GM23338 (cell line): Measurements from ENCODE around the gene CCDC69. TPM values are rescaled to one million over a fixed set of nuclear protein-coding genes. Genes with fewer than 3 reads are reported as not detected.

Experiments
- ATAC-seq: fragments of 200-7000 bp; cut with Tn5 transposase; 3 replicates; pipeline ENCODE4 v1.9.1; 2020
- DNase-seq: peaks from one replicate; pipeline ENCODE4 v3.0.0-alpha.2; 2015; ENCODE audit warnings: low spot score
- H2AFZ ChIP-seq: fragments of 200-600 bp; sonication (generic); 2 replicates; pipeline ENCODE4 v1.8.0; 2016; ENCODE audit warnings: antibody characterized with exemption, mild to moderate bottlenecking, moderate library complexity
- H3F3A ChIP-seq: fragments of 200-600 bp; sonication (generic); replicated peaks from 2 replicates; pipeline ENCODE4 v1.8.0; 2017; ENCODE audit warnings: antibody characterized with exemption, mixed run types, low read depth
- H3K27ac ChIP-seq: fragments of 200-600 bp; sonication (generic); 2 replicates; pipeline ENCODE4 v1.6.1; 2016; ENCODE audit warnings: low read depth
- H3K27me3 ChIP-seq: fragments of 200-600 bp; sonication (generic); 2 replicates; pipeline ENCODE4 v1.8.0; 2016; ENCODE audit warnings: mild to moderate bottlenecking, mixed run types, moderate library complexity; ENCODE audit not compliant: insufficient read depth
- H3K36me3 ChIP-seq: fragments of 200-600 bp; sonication (generic); 2 replicates; pipeline ENCODE4 v1.8.0; 2016; ENCODE audit warnings: mild to moderate bottlenecking; ENCODE audit not compliant: insufficient read depth
- H3K4me1 ChIP-seq: fragments of 200-600 bp; sonication (generic); 2 replicates; pipeline ENCODE4 v1.8.0; 2016; ENCODE audit warnings: mild to moderate bottlenecking, moderate library complexity; ENCODE audit not compliant: insufficient read depth
- H3K4me2 ChIP-seq: fragments of 200-600 bp; sonication (generic); 2 replicates; pipeline ENCODE4 v1.7.1; 2017; ENCODE audit warnings: mixed run types
- H3K4me3 ChIP-seq: fragments of 200-600 bp; sonication (generic); 2 replicates; pipeline ENCODE4 v1.6.1; 2016; ENCODE audit warnings: mixed run types
- H3K79me2 ChIP-seq: fragments of 200-600 bp; sonication (generic); replicated peaks from 2 replicates; pipeline ENCODE4 v1.8.0; 2017; ENCODE audit warnings: mild to moderate bottlenecking; ENCODE audit not compliant: insufficient read depth
- H3K9me2 ChIP-seq: fragments of 200-600 bp; sonication (generic); 2 replicates; pipeline ENCODE4 v1.8.0; 2017; ENCODE audit not compliant: insufficient read depth
- H4K20me1 ChIP-seq: fragments of 200-600 bp; sonication (generic); replicated peaks from 2 replicates; pipeline ENCODE4 v1.8.0; 2017; ENCODE audit warnings: mild to moderate bottlenecking; ENCODE audit not compliant: insufficient read depth
- H3K27ac Mint-ChIP-seq: 2 replicates; pipeline ENCODE4 v1.8.0; 2020; ENCODE audit warnings: inconsistent platforms, mild to moderate bottlenecking, moderate library complexity, mixed read lengths
- H3K27me3 Mint-ChIP-seq: 3 replicates; pipeline ENCODE4 v1.8.0; 2022; ENCODE audit warnings: low read depth, mild to moderate bottlenecking, moderate library complexity, mixed read lengths, inconsistent platforms; ENCODE audit not compliant: insufficient read depth, poor library complexity
- H3K36me3 Mint-ChIP-seq: 3 replicates; pipeline ENCODE4 v1.8.0; 2021; ENCODE audit warnings: low read depth, mild to moderate bottlenecking, inconsistent platforms, moderate library complexity, mixed read lengths
- H3K4me1 Mint-ChIP-seq: 3 replicates; pipeline ENCODE4 v1.8.0; 2020; ENCODE audit warnings: mild to moderate bottlenecking, inconsistent platforms, mixed read lengths
- H3K4me3 Mint-ChIP-seq: 3 replicates; pipeline ENCODE4 v1.8.0; 2021; ENCODE audit warnings: moderate library complexity, mild to moderate bottlenecking, inconsistent platforms, mixed read lengths
- H3K9me3 Mint-ChIP-seq: 3 replicates; pipeline ENCODE4 v1.8.0; 2020; ENCODE audit warnings: moderate library complexity, mild to moderate bottlenecking, inconsistent platforms, mixed read lengths
- CREB1 ChIP-seq: fragments of 250-450 bp; sonication (Bioruptor Pico); IDR thresholded peaks from 2 replicates; pipeline ENCODE4 v1.5.0; 2020; ENCODE audit warnings: low read depth, mild to moderate bottlenecking, moderate library complexity
- CTCF ChIP-seq, 2 experiments: fragments of 200-600 bp in 1 of 2; sonication (generic) in 1 of 2; conservative IDR thresholded peaks; 2 replicates each; pipeline versions ENCODE4 v1.5.1 to v1.6.1; 2016 to 2017; ENCODE audit warnings: antibody characterized with exemption in 2 of 2, low read depth in 2 of 2, mild to moderate bottlenecking in 2 of 2, moderate library complexity in 1 of 2
- ETS1 ChIP-seq: IDR thresholded peaks from 2 replicates; pipeline ENCODE4 v1.6.1; 2016; ENCODE audit warnings: antibody characterized with exemption
- EZH2 ChIP-seq: fragments of 200-600 bp; sonication (generic); IDR thresholded peaks from one replicate; pipeline ENCODE4 v1.8.0; 2017; ENCODE audit warnings: antibody characterized with exemption, mild to moderate bottlenecking, low read depth; ENCODE audit not compliant: unreplicated experiment
- EZH2phosphoT487 ChIP-seq: fragments of 200-600 bp; sonication (generic); IDR thresholded peaks from one replicate; pipeline ENCODE4 v1.8.1; 2018; ENCODE audit warnings: antibody characterized with exemption; ENCODE audit not compliant: unreplicated experiment
- JUNB ChIP-seq: IDR thresholded peaks from one replicate; pipeline ENCODE4 v1.6.1; 2016; ENCODE audit warnings: antibody characterized with exemption; ENCODE audit not compliant: unreplicated experiment
- POLR2AphosphoS5 ChIP-seq: IDR thresholded peaks from 2 replicates; pipeline ENCODE4 v1.6.1; 2016; ENCODE audit warnings: antibody characterized with exemption, low read depth
- REST ChIP-seq: IDR thresholded peaks from one replicate; pipeline ENCODE4 v1.6.1; 2018; ENCODE audit warnings: antibody characterized with exemption; ENCODE audit not compliant: unreplicated experiment
- ZNF114 ChIP-seq: fragments of 250-450 bp; sonication (Bioruptor Pico); IDR thresholded peaks from 2 replicates; pipeline ENCODE4 v1.5.0; 2020; ENCODE audit warnings: mild to moderate bottlenecking, moderate library complexity
- ZNF462 ChIP-seq: fragments of 250-450 bp; sonication (Bioruptor Pico); IDR thresholded peaks from 2 replicates; pipeline ENCODE4 v1.5.0; 2020; ENCODE audit warnings: mild to moderate bottlenecking, moderate library complexity
- polyA plus RNA-seq: library from polyadenylated mRNA; unstranded; fragments of >200 nt; fragmentation: Nextera tagmentation; extraction: Ambion mirVana; gene quantifications from 2 replicates; pipeline ENCODE4 v1.2.1, GENCODE V29; 2016
- total RNA-seq: library from RNA; depleted of rRNA; stranded (reverse); fragments of >200 nt; shearing (Covaris generic); gene quantifications from 2 replicates; pipeline ENCODE4 v1.2.3, GENCODE V29; 2014

The CCDC69 gene
- total and polyA plus RNA-seq, 2 experiments from 2014 or later, result 2.7 to 5.3 TPM

- H3K4me3 Mint-ChIP-seq, result no peak overlapping the region
- Histone ChIP-seq H3K36me3 (peaks cover 14% of the 10 kb centered on the region), H3K27me3 (no peaks in the 10 kb centered on the region), H3K79me2 (0 out of 2 replicates have a peak, but pooled peaks cover 3% of the 10 kb centered on the region), H3K9me2 (no peaks in the 10 kb centered on the region), H3F3A (no peaks in the 10 kb centered on the region), H3K4me3 (no peak overlapping the region), H4K20me1 (peaks cover 6% of the 10 kb centered on the region; the same call in 1 of the 2 replicates), H2AFZ (no peak overlapping the region), H3K4me1 (peaks cover 13% of the 10 kb centered on the region), H3K4me2 (no peak overlapping the region), H3K27ac (no peak overlapping the region)
- DNase-seq, result no peak
- peaks cover 15% of the 10 kb centered on the region for H3K4me1 Mint-ChIP-seq
- TF ChIP-seq EZH2 (no peak), ZNF462 (CRISPR knock-in tag) (no peak), EZH2phosphoT487 (no peak), POLR2AphosphoS5 (no peak), JUNB (no peak), CTCF (conservative IDR thresholded peaks at IDR 0.05; ENCODE audit: low read depth in 2 of 2) (no peak), ZNF114 (CRISPR knock-in tag) (no peak), CREB1 (CRISPR knock-in tag) (no peak), REST (no peak), ETS1 (no peak)
- no peaks in the 10 kb centered on the region for H3K9me3 Mint-ChIP-seq
- H3K36me3 Mint-ChIP-seq, result peaks cover 22% of the 10 kb centered on the region
- H3K27me3 Mint-ChIP-seq, result peaks cover 9% of the 10 kb centered on the region
- no peak for ATAC-seq
- H3K27ac Mint-ChIP-seq, result no peak overlapping the region
Observed at GRCh38 chr5:151139646-151140045, 84.2 kb downstream of the CCDC69 start.
